Measurements from ENCODE around the gene ATAD2B. TPM values are rescaled to one million over a fixed set of nuclear protein-coding genes. Genes with fewer than 3 reads are reported as not detected.

Gene ATAD2B
- total RNA-seq, 1 donor from 2014 or later: 24.3 TPM

GRCh38 chr2:23767876-23768621, 158.9 kb downstream of the ATAD2B start:
- Histone ChIP-seq H3K4me1 (no peaks in the 10 kb centered on the region), H3K36me3 (peaks cover 20% of the 10 kb centered on the region), H3K9me3 (no peaks in the 10 kb centered on the region), H3K4me3 (no peak overlapping the region), H3K27me3 (ENCODE audit: low read depth) (no peaks in the 10 kb centered on the region), H3K27ac (no peak overlapping the region)
- ATAC-seq: peak in 1 of 2 donors; percentile 23
- no peak for DNase-seq
- intact Hi-C loops (cut with DNase I): no loop called here
- no peak for TF ChIP-seq CTCF (IDR thresholded peaks at IDR 0.05)

GRCh38 chr2:23762141-23762540, 164.8 kb downstream of the ATAD2B start:
- ATAC-seq (no peak), DNase-seq (no peak)
- no peak for TF ChIP-seq CTCF (IDR thresholded peaks at IDR 0.05)
- Histone ChIP-seq H3K36me3 (peaks cover 20% of the 10 kb centered on the region), H3K4me1 (peaks cover 30% of the 10 kb centered on the region), H3K4me3 (no peak overlapping the region), H3K27me3 (ENCODE audit: low read depth) (no peaks in the 10 kb centered on the region), H3K9me3 (no peaks in the 10 kb centered on the region), H3K27ac (no peak overlapping the region)
- intact Hi-C loops (cut with DNase I): no loop called here

GRCh38 chr2:23761638-23762037, 165.3 kb downstream of the ATAD2B start:
- Histone ChIP-seq H3K4me1 (peaks cover 30% of the 10 kb centered on the region), H3K36me3 (peaks cover 20% of the 10 kb centered on the region), H3K27ac (no peak overlapping the region), H3K4me3 (no peak overlapping the region), H3K9me3 (no peaks in the 10 kb centered on the region), H3K27me3 (ENCODE audit: low read depth) (no peaks in the 10 kb centered on the region)
- no peak for ATAC-seq
- intact Hi-C loops (cut with DNase I): no loop called here
- no peak for TF ChIP-seq CTCF (IDR thresholded peaks at IDR 0.05)
- DNase-seq: no peak

GRCh38 chr2:23760736-23761135, 166.2 kb downstream of the ATAD2B start:
- Histone ChIP-seq H3K36me3 (peaks cover 20% of the 10 kb centered on the region), H3K4me1 (peaks cover 30% of the 10 kb centered on the region), H3K9me3 (no peaks in the 10 kb centered on the region), H3K27me3 (ENCODE audit: low read depth) (no peaks in the 10 kb centered on the region), H3K27ac (no peak overlapping the region), H3K4me3 (no peak overlapping the region)
- ATAC-seq (peak in 1 of 2 donors; percentile 7), DNase-seq (no peak)
- intact Hi-C loops (cut with DNase I): no loop called here
- TF ChIP-seq CTCF (IDR thresholded peaks at IDR 0.05): peak; percentile 20

GRCh38 chr2:23757686-23758433, 169.1 kb downstream of the ATAD2B start:
- H3K4me3 ChIP-seq: no peak overlapping the region
- H3K27me3 ChIP-seq (ENCODE audit: low read depth): no peaks in the 10 kb centered on the region
- H3K36me3 ChIP-seq: peaks cover 31% of the 10 kb centered on the region
- intact Hi-C loops (cut with DNase I): no loop called here
- ATAC-seq: peak in 1 of 2 donors; percentile 50
- TF ChIP-seq CTCF (IDR thresholded peaks at IDR 0.05): no peak
- no peak overlapping the region for H3K27ac ChIP-seq
- H3K9me3 ChIP-seq: no peaks in the 10 kb centered on the region
- peaks cover 30% of the 10 kb centered on the region for H3K4me1 ChIP-seq
- DNase-seq: no peak
